GM19238 (cell line): ENCODE data around the gene DUSP11.
"Not testable (repeated sequence)": the region's sequence is repeated elsewhere in the genome, so short reads cannot be mapped to it uniquely, and the experiment has no call there.

Source experiments
- DNase-seq: peaks from one replicate; pipeline ENCODE4 v3.0.0; 2011; ENCODE audit warnings: low spot score; ENCODE audit not compliant: insufficient read length

Gene DUSP11

DNA sequence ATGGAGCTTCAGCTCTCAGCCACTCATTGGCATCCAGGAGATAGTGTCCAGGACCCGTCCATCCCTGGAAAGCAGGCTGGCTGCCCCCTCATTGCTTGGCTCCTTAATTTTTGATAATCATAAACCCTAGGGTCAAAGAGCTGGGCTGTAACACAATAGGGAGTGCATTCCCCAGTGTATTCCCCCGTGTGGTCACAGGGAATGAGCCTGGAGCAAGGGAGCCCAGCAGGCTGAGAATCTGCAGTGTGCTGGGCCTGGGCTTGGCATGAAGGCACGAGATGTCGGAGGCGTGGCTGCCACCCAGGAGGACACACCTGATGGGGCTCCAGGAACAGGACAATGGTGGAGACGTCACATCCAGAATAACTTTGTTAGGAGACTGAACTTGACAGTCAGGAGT, 61.5 kb downstream of the DUSP11 start:
- DNase-seq, result no peak

- DNase-seq, result not testable (repeated sequence)
These were observed 62.2 kb downstream of the DUSP11 start for GRCh38 chr2:73717695-73718094.

DNA sequence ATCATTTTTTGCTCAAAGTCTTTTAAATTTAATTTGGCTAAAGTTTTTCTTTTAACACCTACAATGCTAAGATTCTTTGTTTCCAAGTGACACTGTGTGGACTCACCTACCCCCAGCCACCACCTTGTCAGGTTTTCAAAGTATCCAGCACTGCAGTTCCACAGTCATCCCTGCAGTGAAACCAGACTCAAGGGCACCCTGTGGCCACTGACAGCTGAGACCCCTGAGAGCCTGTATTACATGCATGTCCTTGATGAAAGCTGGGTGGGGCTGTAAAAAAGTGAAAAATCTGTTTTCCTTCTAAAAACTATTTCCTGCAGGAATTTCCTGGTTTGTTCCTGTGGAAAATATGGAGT, 62.7 kb downstream of the DUSP11 start:
- no peak for DNase-seq

DNA sequence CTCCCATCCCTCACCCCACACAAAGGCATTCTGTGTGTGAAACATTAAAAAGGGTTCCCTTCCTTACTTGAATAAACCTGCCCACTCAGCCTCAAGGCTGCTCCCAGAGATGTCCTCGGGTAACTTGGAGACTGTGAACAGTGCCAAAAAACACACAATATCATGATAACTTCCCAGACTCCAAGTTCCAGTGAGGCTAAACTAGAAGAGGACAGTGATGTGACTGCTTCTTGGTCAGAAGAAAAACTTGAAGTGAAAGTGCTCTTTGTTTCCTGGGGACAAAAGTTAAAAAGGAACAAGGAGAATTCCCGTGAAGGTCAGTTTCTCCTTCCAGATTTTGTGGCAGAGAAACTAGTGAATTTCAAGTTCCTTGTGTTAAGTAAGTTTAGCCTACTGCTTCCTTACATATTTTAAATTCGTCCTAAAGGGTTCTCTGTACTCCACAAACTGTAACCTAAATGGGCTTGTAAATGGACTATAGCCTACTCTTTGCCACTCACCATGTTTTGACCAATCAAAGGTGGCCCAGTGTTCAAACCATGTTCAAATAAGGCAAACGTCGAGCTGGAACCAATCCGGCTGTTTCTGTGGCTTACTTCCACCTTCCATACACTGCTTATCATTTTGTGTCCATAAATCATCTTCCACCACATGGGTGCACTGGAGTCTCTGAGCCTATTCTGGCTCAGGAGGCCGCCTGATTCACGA, 63.2 kb downstream of the DUSP11 start:
- no peak for DNase-seq

DNA sequence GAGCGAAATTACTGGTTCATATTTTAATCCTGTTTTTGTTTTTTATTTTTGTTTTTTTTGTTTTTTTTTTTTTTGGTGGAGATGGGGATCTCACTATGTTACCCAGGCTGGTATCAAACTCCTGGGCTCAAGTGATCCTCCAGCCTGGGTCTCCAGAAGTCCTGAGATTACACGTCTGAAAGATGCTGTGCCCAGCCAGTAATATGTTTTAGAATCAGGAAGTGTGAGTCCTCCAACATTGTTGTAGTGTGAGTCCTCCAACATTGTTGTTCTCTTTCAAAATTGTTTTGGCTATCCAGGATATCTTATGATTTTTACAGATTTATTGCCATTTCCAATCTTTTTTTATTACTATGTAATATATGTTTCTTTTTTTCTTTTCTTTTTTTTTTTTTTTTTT, 65.8 kb downstream of the DUSP11 start:
- DNase-seq, result no peak
